Liver (tissue), 3 donors: ENCODE measurements around the gene NUCB2.

Experiments
- GABPA ChIP-seq, 2 donors: IDR thresholded peaks in 1 of 2; conservative IDR thresholded peaks in 1 of 2; 2 replicates each; pipeline ENCODE4 v1.6.1; 2016; ENCODE audit warnings: antibody characterized with exemption in 2 of 2, mild to moderate bottlenecking in 1 of 2, moderate library complexity in 1 of 2
- MAX ChIP-seq: IDR thresholded peaks from 2 replicates; pipeline ENCODE4 v1.6.1; 2016; ENCODE audit warnings: antibody characterized with exemption
- RXRA ChIP-seq, 2 donors: IDR thresholded peaks; 2 replicates each; pipeline ENCODE4 v1.6.1; 2017 to 2018; ENCODE audit warnings: antibody characterized with exemption in 2 of 2, mild to moderate bottlenecking in 1 of 2
- SP1 ChIP-seq: IDR thresholded peaks from 2 replicates; pipeline ENCODE4 v1.6.1; 2018; ENCODE audit warnings: antibody characterized with exemption, mild to moderate bottlenecking
- TAF1 ChIP-seq: conservative IDR thresholded peaks from 2 replicates; pipeline ENCODE4 v1.6.1; 2016; ENCODE audit warnings: antibody characterized with exemption, mild to moderate bottlenecking
- YY1 ChIP-seq: IDR thresholded peaks from 2 replicates; pipeline ENCODE4 v1.6.1; 2016; ENCODE audit warnings: antibody characterized with exemption, mild to moderate bottlenecking
- ZBTB33 ChIP-seq: IDR thresholded peaks from 2 replicates; pipeline ENCODE4 v1.6.1; 2016; ENCODE audit warnings: antibody characterized with exemption
- TF ChIP-seq, protein P1 (sequence below): fragments of 150-350 bp; IDR thresholded peaks from 2 replicates; pipeline ENCODE4 v1.5.1; 2017; ENCODE audit warnings: improper control_type of control experiment, low read depth, low read length; ENCODE audit not compliant: missing input control
- donor health status: healthy.
- donor health status: healthy.

DNA sequence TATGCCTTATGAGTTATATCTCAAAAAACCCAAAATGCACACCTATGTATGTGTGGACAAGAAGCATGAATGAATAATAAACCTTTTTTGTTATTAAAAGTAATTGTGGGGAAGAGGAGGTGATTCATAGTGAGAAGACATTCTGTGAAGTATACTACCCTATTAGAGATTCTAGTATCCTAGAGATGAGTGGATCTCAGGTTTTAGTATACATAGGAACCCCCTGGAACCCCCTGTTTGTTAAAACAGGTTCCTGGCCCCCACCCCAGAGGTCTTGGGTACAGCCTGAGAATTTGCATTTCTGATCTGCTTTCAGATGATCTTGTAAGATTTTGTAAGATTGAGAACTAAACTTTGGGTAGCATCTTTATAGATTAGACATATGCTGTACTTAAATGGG lies 17.5 kb downstream of the NUCB2 start:
- TF ChIP-seq SP1, result no peak
- TF ChIP-seq ZBTB33, result no peak
- TF ChIP-seq, protein P1, sequence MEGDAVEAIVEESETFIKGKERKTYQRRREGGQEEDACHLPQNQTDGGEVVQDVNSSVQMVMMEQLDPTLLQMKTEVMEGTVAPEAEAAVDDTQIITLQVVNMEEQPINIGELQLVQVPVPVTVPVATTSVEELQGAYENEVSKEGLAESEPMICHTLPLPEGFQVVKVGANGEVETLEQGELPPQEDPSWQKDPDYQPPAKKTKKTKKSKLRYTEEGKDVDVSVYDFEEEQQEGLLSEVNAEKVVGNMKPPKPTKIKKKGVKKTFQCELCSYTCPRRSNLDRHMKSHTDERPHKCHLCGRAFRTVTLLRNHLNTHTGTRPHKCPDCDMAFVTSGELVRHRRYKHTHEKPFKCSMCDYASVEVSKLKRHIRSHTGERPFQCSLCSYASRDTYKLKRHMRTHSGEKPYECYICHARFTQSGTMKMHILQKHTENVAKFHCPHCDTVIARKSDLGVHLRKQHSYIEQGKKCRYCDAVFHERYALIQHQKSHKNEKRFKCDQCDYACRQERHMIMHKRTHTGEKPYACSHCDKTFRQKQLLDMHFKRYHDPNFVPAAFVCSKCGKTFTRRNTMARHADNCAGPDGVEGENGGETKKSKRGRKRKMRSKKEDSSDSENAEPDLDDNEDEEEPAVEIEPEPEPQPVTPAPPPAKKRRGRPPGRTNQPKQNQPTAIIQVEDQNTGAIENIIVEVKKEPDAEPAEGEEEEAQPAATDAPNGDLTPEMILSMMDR, result no peak
- no peak for TF ChIP-seq YY1
- TF ChIP-seq GABPA (IDR thresholded peaks at IDR 0.05 in 1 of 2, conservative IDR thresholded peaks at IDR 0.05 in 1 of 2), result no peak
- TF ChIP-seq TAF1, result no peak
- no peak for TF ChIP-seq MAX
- no peak for TF ChIP-seq RXRA (IDR thresholded peaks at IDR 0.05)
